Calu3 (cell line): ENCODE results near the gene TOGARAM2. TPM values are rescaled to one million over a fixed set of nuclear protein-coding genes. Genes with fewer than 3 reads are reported as not detected.

Source experiments
- BruUV-seq: library from RNA; stranded (reverse); fragments of 400-500 nt; replicated peaks from 2 replicates; lab custom pipeline; 2021; lab: Mats Ljungman, UMichigan
- CTCF ChIA-PET: fragments of 300-600 bp; sonication (Branson Sonifier 250); formaldehyde crosslinking; loops from one replicate; lab custom pipeline; 2022; ENCODE audit warnings: antibody characterized with exemption; lab: Charles Lee
- DNase-seq: peaks from one replicate; pipeline ENCODE4 v3.0.0; 2022
- H3K27ac Mint-ChIP-seq: one replicate; pipeline ENCODE4 v1.8.0; 2022; ENCODE audit warnings: mixed read lengths; ENCODE audit not compliant: unreplicated experiment
- H3K27me3 Mint-ChIP-seq: one replicate; pipeline ENCODE4 v1.8.0; 2022; ENCODE audit warnings: mixed read lengths; ENCODE audit not compliant: unreplicated experiment
- H3K36me3 Mint-ChIP-seq: one replicate; pipeline ENCODE4 v1.8.0; 2022; ENCODE audit warnings: mild to moderate bottlenecking, moderate library complexity, mixed read lengths; ENCODE audit not compliant: insufficient read depth, unreplicated experiment
- H3K4me1 Mint-ChIP-seq: one replicate; pipeline ENCODE4 v1.8.0; 2022; ENCODE audit warnings: mild to moderate bottlenecking, low read depth, mixed read lengths; ENCODE audit not compliant: unreplicated experiment
- H3K4me3 Mint-ChIP-seq: one replicate; pipeline ENCODE4 v1.8.0; 2022; ENCODE audit warnings: mild to moderate bottlenecking, low read depth, moderate library complexity, mixed read lengths; ENCODE audit not compliant: unreplicated experiment
- H3K9me3 Mint-ChIP-seq: one replicate; pipeline ENCODE4 v1.8.0; 2022; ENCODE audit warnings: low read depth, mixed read lengths; ENCODE audit not compliant: unreplicated experiment
- CTCF ChIP-seq: fragments of 200-600 bp; IDR thresholded peaks from one replicate; pipeline ENCODE4 v1.8.0; 2022; ENCODE audit warnings: antibody characterized with exemption; ENCODE audit not compliant: unreplicated experiment
- intact Hi-C: fragments of 100-400 bp; cut with micrococcal nuclease; formaldehyde crosslinking; loops from one replicate; pipeline ENCODE4 v1.10.0; 2022; ENCODE audit not compliant: unreplicated experiment
- total RNA-seq: library from RNA; stranded (reverse); gene quantifications from 2 replicates; pipeline ENCODE4 v1.2.3, GENCODE V29; 2022

Gene TOGARAM2
- total RNA-seq, 1 experiment from 2014 or later = 0.85 TPM

GRCh38 chr2:29072251-29072650 is 91.2 kb downstream of the TOGARAM2 start:
- no peak for DNase-seq
- CTCF ChIA-PET = no interaction called here
- TF ChIP-seq CTCF = no peak
- Mint-ChIP-seq H3K27me3 (no peaks in the 10 kb centered on the region), H3K27ac (no peak overlapping the region), H3K4me3 (no peak overlapping the region), H3K4me1 (no peaks in the 10 kb centered on the region), H3K36me3 (no peaks in the 10 kb centered on the region), H3K9me3 (no peaks in the 10 kb centered on the region)
- intact Hi-C loops = no loop called here
- BruUV-seq = no TSS peak

- Mint-ChIP-seq H3K27ac (no peak overlapping the region), H3K36me3 (no peaks in the 10 kb centered on the region), H3K4me3 (no peak overlapping the region), H3K9me3 (no peaks in the 10 kb centered on the region), H3K4me1 (no peaks in the 10 kb centered on the region), H3K27me3 (no peaks in the 10 kb centered on the region)
- CTCF ChIA-PET = interaction anchor here (0.5 kb wide), 1 partner anchor 36 kb away, joined by 6 read pairs; no protein-coding TSS in a partner anchor
- TF ChIP-seq CTCF = no peak
- no peak for DNase-seq
- intact Hi-C loops = no loop called here
- no TSS peak for BruUV-seq
Measured at GRCh38 chr2:29072971-29073725, 92.0 kb downstream of the TOGARAM2 start.

GRCh38 chr2:29073933-29074332 is 92.8 kb downstream of the TOGARAM2 start:
- no TSS peak for BruUV-seq
- no peaks in the 10 kb centered on the region for H3K4me1 Mint-ChIP-seq
- H3K27me3 Mint-ChIP-seq = no peaks in the 10 kb centered on the region
- H3K4me3 Mint-ChIP-seq = no peak overlapping the region
- intact Hi-C loops = no loop called here
- no peaks in the 10 kb centered on the region for H3K9me3 Mint-ChIP-seq
- TF ChIP-seq CTCF = no peak
- DNase-seq = no peak
- no peaks in the 10 kb centered on the region for H3K36me3 Mint-ChIP-seq
- no peak overlapping the region for H3K27ac Mint-ChIP-seq
- CTCF ChIA-PET = no interaction called here

GRCh38 chr2:29074411-29074810 is 93.3 kb downstream of the TOGARAM2 start, which contains the start of gene PCARE:
PCARE (minus strand) TSS chr2:29074523; CDS start chr2:29074261, 262 bp downstream.
- intact Hi-C loops = no loop called here
- Mint-ChIP-seq H3K4me1 (no peaks in the 10 kb centered on the region), H3K27ac (no peak within 1 kb of the TSS), H3K4me3 (no peak within 1 kb of the TSS), H3K9me3 (no peaks in the 10 kb centered on the region), H3K27me3 (no peaks in the 10 kb centered on the region), H3K36me3 (no peaks in the 10 kb centered on the region)
- no TSS peak for BruUV-seq
- no peak for DNase-seq
- no peak for TF ChIP-seq CTCF
- CTCF ChIA-PET = no interaction called here
